Activated T-cell treated with anti-CD3 and anti-CD28 coated beads, Interleukin-2, amount 50 U/mL, for 24 hours (primary cell): ENCODE data around the gene RNF13.
"Not testable (repeated sequence)": the region's sequence is repeated elsewhere in the genome, so short reads cannot be mapped to it uniquely, and the experiment has no call there.

ENCODE experiments used
- DNase-seq: peaks from one replicate; pipeline ENCODE4 v3.0.0-alpha.2; 2020
- H3K27ac Mint-ChIP-seq: 2 replicates; pipeline ENCODE4 v1.8.0; 2020; ENCODE audit warnings: mild to moderate bottlenecking, mixed read lengths
- H3K27me3 Mint-ChIP-seq: 2 replicates; pipeline ENCODE4 v1.8.0; 2020; ENCODE audit warnings: mixed read lengths
- H3K36me3 Mint-ChIP-seq: 2 replicates; pipeline ENCODE4 v1.8.0; 2020; ENCODE audit warnings: low read depth, mixed read lengths
- H3K4me1 Mint-ChIP-seq: 2 replicates; pipeline ENCODE4 v1.8.0; 2020; ENCODE audit warnings: low read depth, mixed read lengths
- H3K4me3 Mint-ChIP-seq: 2 replicates; pipeline ENCODE4 v1.8.0; 2020; ENCODE audit warnings: mild to moderate bottlenecking, moderate library complexity, mixed read lengths
- H3K9me3 Mint-ChIP-seq: 2 replicates; pipeline ENCODE4 v1.8.0; 2020; ENCODE audit warnings: mixed read lengths

Gene RNF13

GRCh38 chr3:149917124-149917667, 104.2 kb downstream of the RNF13 start:
- no peaks in the 10 kb centered on the region for H3K27me3 Mint-ChIP-seq
- no peak overlapping the region for H3K27ac Mint-ChIP-seq
- H3K36me3 Mint-ChIP-seq: peaks cover 62% of the 10 kb centered on the region
- H3K9me3 Mint-ChIP-seq: no peaks in the 10 kb centered on the region
- no peaks in the 10 kb centered on the region for H3K4me1 Mint-ChIP-seq
- DNase-seq: no peak
- no peak overlapping the region for H3K4me3 Mint-ChIP-seq

DNA sequence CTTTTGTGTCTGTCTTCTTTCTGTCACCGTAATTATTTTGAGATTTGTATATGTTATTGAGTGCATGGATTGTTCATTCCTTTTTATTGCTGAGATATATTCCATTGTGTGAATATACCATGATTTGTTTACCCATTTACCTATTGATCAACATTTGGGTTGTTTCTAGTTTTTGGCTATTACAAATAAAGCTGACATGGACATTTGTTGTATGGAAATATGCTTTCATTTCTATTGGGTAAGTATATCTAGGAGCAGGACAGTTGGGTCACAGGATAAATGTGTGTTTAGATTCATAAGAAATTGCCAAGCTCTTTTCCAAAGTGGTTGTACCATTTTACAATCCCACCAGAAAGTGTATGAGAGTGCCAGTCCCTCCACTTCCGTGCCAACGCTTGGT, 106.5 kb downstream of the RNF13 start:
- H3K4me1 Mint-ChIP-seq: no peaks in the 10 kb centered on the region
- no peak overlapping the region for H3K27ac Mint-ChIP-seq
- no peaks in the 10 kb centered on the region for H3K9me3 Mint-ChIP-seq
- no peak overlapping the region for H3K4me3 Mint-ChIP-seq
- H3K27me3 Mint-ChIP-seq: no peaks in the 10 kb centered on the region
- peaks cover 58% of the 10 kb centered on the region for H3K36me3 Mint-ChIP-seq
- DNase-seq: no peak

DNA sequence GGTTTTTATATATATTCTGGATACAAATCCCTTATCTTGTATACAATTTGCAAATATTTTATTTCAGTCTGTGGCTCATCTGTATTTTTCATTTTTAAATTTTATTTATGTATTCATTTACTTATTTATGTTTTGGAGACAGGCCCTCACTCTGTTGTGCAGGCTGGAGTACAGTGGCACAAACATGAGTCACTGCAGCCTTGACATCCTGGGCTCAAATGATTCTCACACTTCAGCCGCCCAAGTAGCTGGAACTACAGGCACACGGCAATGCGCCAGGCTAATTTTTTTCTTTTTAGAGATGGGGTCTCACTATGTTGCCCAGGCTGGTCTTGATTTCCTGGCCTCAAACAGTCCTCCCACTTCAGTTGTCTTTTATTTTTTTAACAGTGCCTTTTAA, 107.1 kb downstream of the RNF13 start:
- no peak overlapping the region for H3K4me3 Mint-ChIP-seq
- peaks cover 53% of the 10 kb centered on the region for H3K36me3 Mint-ChIP-seq
- no peak overlapping the region for H3K27ac Mint-ChIP-seq
- no peaks in the 10 kb centered on the region for H3K4me1 Mint-ChIP-seq
- DNase-seq: no peak
- no peaks in the 10 kb centered on the region for H3K27me3 Mint-ChIP-seq
- no peaks in the 10 kb centered on the region for H3K9me3 Mint-ChIP-seq

- Mint-ChIP-seq H3K9me3 (peaks cover 8% of the 10 kb centered on the region), H3K36me3 (peaks cover 67% of the 10 kb centered on the region), H3K4me1 (peaks cover 17% of the 10 kb centered on the region), H3K27me3 (no peaks in the 10 kb centered on the region), H3K4me3 (no peak overlapping the region), H3K27ac (no peak overlapping the region)
- no peak for DNase-seq
These were observed 120.0 kb downstream of the RNF13 start for GRCh38 chr3:149933008-149933407.

GRCh38 chr3:149933858-149934257, 120.8 kb downstream of the RNF13 start:
- DNase-seq: no peak
- Mint-ChIP-seq H3K9me3 (peaks cover 8% of the 10 kb centered on the region), H3K27me3 (no peaks in the 10 kb centered on the region), H3K4me1 (peaks cover 17% of the 10 kb centered on the region), H3K27ac (no peak overlapping the region), H3K36me3 (peaks cover 65% of the 10 kb centered on the region), H3K4me3 (no peak overlapping the region)

GRCh38 chr3:149934524-149934923, 121.5 kb downstream of the RNF13 start:
- DNase-seq: no peak
- peaks cover 64% of the 10 kb centered on the region for H3K36me3 Mint-ChIP-seq
- H3K9me3 Mint-ChIP-seq: peaks cover 8% of the 10 kb centered on the region
- H3K27me3 Mint-ChIP-seq: no peaks in the 10 kb centered on the region
- peaks cover 23% of the 10 kb centered on the region for H3K4me1 Mint-ChIP-seq
- no peak overlapping the region for H3K4me3 Mint-ChIP-seq
- H3K27ac Mint-ChIP-seq: no peak overlapping the region

GRCh38 chr3:149936812-149937230, 123.8 kb downstream of the RNF13 start:
- Mint-ChIP-seq H3K27ac (no peak overlapping the region), H3K27me3 (no peaks in the 10 kb centered on the region), H3K4me3 (no peak overlapping the region), H3K9me3 (peaks cover 6% of the 10 kb centered on the region), H3K4me1 (peaks cover 24% of the 10 kb centered on the region), H3K36me3 (peaks cover 63% of the 10 kb centered on the region)
- DNase-seq: peak; percentile 43

DNA sequence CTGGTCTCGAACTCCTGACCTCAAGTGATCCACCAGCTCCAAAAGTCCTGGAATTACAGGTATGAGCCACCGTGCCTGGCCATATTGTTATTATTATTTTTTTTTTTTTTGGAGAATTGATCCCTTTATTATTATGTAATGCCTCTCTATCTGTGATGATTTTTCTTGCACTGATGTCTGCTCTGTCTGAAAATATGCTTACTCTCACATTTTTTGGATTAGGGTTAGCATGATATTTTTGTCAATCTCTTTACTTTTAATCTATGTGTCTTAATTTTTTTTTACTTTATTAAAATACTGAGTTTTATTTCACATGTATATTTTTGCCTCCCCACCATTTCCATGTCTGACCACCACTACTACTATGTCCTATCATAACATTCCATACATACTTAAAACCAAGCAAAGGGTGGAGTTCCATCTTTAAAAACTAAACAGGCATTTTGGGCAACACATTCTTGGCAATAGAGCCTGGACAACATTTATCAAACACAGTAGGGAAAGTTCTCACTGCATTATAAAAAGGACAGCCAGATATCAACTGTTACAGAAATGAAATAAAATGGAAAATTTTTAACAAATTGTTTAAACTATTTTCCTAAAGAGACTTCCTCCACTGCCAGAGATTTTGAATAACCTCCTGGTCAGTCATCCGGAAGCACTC, 125.5 kb downstream of the RNF13 start:
- H3K27me3 Mint-ChIP-seq, H3K9me3 Mint-ChIP-seq: not testable (repeated sequence)
- peaks cover 66% of the 10 kb centered on the region for H3K36me3 Mint-ChIP-seq

DNA sequence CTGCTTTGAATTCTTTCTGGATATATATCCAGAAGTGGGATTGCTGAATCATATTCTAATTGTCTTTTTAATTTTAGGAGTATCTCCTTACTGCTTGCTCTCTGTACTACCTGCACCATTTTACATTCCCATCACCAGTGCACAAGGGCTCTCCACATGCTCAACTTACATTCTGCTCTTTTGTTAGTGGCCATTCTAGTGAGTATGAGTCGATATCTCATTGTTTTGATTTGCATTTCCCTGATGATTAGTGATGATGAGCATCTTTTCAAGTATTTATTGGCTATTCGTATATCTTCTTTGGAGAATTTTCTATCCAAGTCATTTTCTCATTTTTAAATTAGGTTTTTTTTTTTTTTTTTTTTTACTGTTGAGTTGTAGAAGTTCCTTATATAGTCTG, 128.2 kb downstream of the RNF13 start:
- no peak for DNase-seq
- peaks cover 72% of the 10 kb centered on the region for H3K36me3 Mint-ChIP-seq
- no peak overlapping the region for H3K27ac Mint-ChIP-seq
- H3K4me3 Mint-ChIP-seq: no peak overlapping the region
- H3K4me1 Mint-ChIP-seq: peaks cover 23% of the 10 kb centered on the region
- H3K9me3 Mint-ChIP-seq: peaks cover 14% of the 10 kb centered on the region
- H3K27me3 Mint-ChIP-seq: no peaks in the 10 kb centered on the region

More for the DNA sequence above, 125.5 kb downstream of the RNF13 start:
- not testable (repeated sequence) for H3K27ac Mint-ChIP-seq, H3K4me3 Mint-ChIP-seq, DNase-seq
- H3K4me1 Mint-ChIP-seq: peaks cover 27% of the 10 kb centered on the region

DNA sequence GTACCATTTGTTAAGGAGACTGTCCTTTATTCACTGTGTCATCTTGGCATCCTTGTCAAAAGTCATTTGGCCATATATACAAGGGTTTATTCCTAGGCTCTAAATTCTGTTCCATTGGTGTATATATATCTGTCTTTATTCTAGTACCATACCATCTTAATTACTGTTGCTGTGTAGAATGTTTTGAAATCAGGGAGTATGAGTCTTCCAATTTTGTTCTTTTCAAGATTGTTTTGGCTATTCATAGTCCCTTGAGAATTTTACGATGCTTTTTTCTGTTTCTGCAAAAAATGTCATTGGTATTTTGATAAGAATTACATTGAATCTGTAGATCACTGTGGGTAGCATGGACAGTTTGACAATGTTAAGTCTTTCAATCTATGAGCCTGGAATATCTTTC, 128.9 kb downstream of the RNF13 start:
- H3K36me3 Mint-ChIP-seq: peaks cover 75% of the 10 kb centered on the region
- peaks cover 14% of the 10 kb centered on the region for H3K9me3 Mint-ChIP-seq
- no peaks in the 10 kb centered on the region for H3K27me3 Mint-ChIP-seq
- no peak for DNase-seq
- no peak overlapping the region for H3K27ac Mint-ChIP-seq
- H3K4me3 Mint-ChIP-seq: no peak overlapping the region
- H3K4me1 Mint-ChIP-seq: peaks cover 19% of the 10 kb centered on the region

GRCh38 chr3:149942409-149942808, 129.4 kb downstream of the RNF13 start:
- Mint-ChIP-seq H3K36me3 (peaks cover 73% of the 10 kb centered on the region), H3K4me1 (peaks cover 20% of the 10 kb centered on the region), H3K27ac (no peak overlapping the region), H3K4me3 (no peak overlapping the region), H3K27me3 (no peaks in the 10 kb centered on the region), H3K9me3 (peaks cover 14% of the 10 kb centered on the region)
- no peak for DNase-seq

DNA sequence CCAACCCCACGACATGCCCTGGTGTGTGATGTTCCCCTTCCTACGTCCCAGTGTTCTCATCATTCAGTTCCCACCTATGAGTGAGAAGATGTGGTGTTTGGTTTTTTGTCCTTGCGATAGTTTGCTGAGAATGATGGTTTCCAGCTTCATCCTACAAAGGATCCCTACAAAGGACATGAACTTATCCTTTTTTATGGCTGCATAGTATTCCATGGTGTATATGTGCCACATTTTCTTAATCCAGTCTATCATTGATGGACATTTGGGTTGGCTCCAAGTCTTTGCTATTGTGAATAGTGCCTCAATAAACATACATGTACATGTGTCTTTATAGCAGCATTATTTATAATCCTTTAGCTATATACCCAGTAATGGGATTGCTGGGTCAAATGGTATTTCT, 131.0 kb downstream of the RNF13 start:
- Mint-ChIP-seq H3K36me3 (peaks cover 73% of the 10 kb centered on the region), H3K9me3 (peaks cover 14% of the 10 kb centered on the region), H3K4me1 (peaks cover 22% of the 10 kb centered on the region)
- not testable (repeated sequence) for H3K27me3 Mint-ChIP-seq, H3K4me3 Mint-ChIP-seq, H3K27ac Mint-ChIP-seq, DNase-seq

- Mint-ChIP-seq H3K27me3 (no peaks in the 10 kb centered on the region), H3K36me3 (peaks cover 52% of the 10 kb centered on the region), H3K27ac (no peak overlapping the region), H3K9me3 (peaks cover 10% of the 10 kb centered on the region), H3K4me1 (peaks cover 16% of the 10 kb centered on the region), H3K4me3 (no peak overlapping the region)
- DNase-seq: no peak
These were observed 134.2 kb downstream of the RNF13 start for GRCh38 chr3:149947231-149947630.

- no peak for DNase-seq
- Mint-ChIP-seq H3K9me3 (peaks cover 2% of the 10 kb centered on the region), H3K27me3 (no peaks in the 10 kb centered on the region), H3K36me3 (peaks cover 34% of the 10 kb centered on the region), H3K4me1 (peaks cover 23% of the 10 kb centered on the region), H3K4me3 (no peak overlapping the region), H3K27ac (no peak overlapping the region)
These were observed 136.2 kb downstream of the RNF13 start for GRCh38 chr3:149949181-149949580.

GRCh38 chr3:149954812-149955211, 141.8 kb downstream of the RNF13 start:
- no peaks in the 10 kb centered on the region for H3K27me3 Mint-ChIP-seq
- H3K4me1 Mint-ChIP-seq: peaks cover 22% of the 10 kb centered on the region
- H3K4me3 Mint-ChIP-seq: no peak overlapping the region
- no peak overlapping the region for H3K27ac Mint-ChIP-seq
- no peak for DNase-seq
- H3K36me3 Mint-ChIP-seq: peaks cover 4% of the 10 kb centered on the region
- H3K9me3 Mint-ChIP-seq: no peaks in the 10 kb centered on the region
